Kidney (tissue), 14 donors: ENCODE measurements around the gene MBNL1. TPM values are rescaled to one million over a fixed set of nuclear protein-coding genes. Genes with fewer than 3 reads are reported as not detected.

Source experiments
- DNase-seq, 5 donors: peaks; one replicate each; pipeline ENCODE4 v3.0.0-alpha.2; 2013 to 2020
- FAIRE-seq: peaks from 2 replicates; lab custom pipeline; 2012; peaks lifted over from hg19 to GRCh38; lab: Jason Lieb, UNC
- H3K27ac ChIP-seq, 2 donors: one replicate each; pipeline ENCODE4 v1.7.0; 2013; ENCODE audit warnings: low read depth in 2 of 2, low read length in 2 of 2, inconsistent platforms in 1 of 2
- H3K27me3 ChIP-seq: one replicate; pipeline ENCODE4 v1.7.1; 2013; ENCODE audit warnings: low read length, inconsistent platforms; ENCODE audit not compliant: control insufficient read depth, insufficient read depth
- H3K36me3 ChIP-seq, 3 donors: one replicate each; pipeline versions ENCODE4 v1.7.0 to v1.7.1; 2013; ENCODE audit warnings: low read length in 3 of 3, control low read depth in 1 of 3, inconsistent platforms in 1 of 3; ENCODE audit not compliant: insufficient read depth in 3 of 3, control insufficient read depth in 2 of 3
- H3K4me1 ChIP-seq, 3 donors: one replicate each; pipeline versions ENCODE4 v1.7.0 to v1.7.1; 2013; ENCODE audit warnings: low read length in 3 of 3, inconsistent platforms in 1 of 3, low read depth in 1 of 3; ENCODE audit not compliant: control insufficient read depth in 2 of 3, insufficient read depth in 2 of 3
- H3K4me3 ChIP-seq, 3 donors: one replicate each; pipeline versions ENCODE4 v1.7.0 to v1.8.1; 2013; ENCODE audit warnings: low read length in 3 of 3, control low read depth in 1 of 3, inconsistent platforms in 1 of 3
- H3K9ac ChIP-seq, 3 donors: one replicate each; pipeline versions ENCODE4 v1.7.0 to v1.7.1; 2013; ENCODE audit warnings: low read length in 3 of 3, control low read depth in 1 of 3, inconsistent platforms in 1 of 3
- H3K9me3 ChIP-seq, 3 donors: one replicate each; pipeline versions ENCODE4 v1.7.0 to v1.7.1; 2013; ENCODE audit warnings: low read length in 3 of 3, control low read depth in 1 of 3, inconsistent platforms in 1 of 3; ENCODE audit not compliant: control insufficient read depth in 2 of 3, insufficient read depth in 1 of 3
- intact Hi-C: fragments of 100-400 bp; cut with DNase I; formaldehyde crosslinking; loops from one replicate; pipeline ENCODE4 v1.11.1; 2022
- polyA plus RNA-seq: library from polyadenylated mRNA; stranded (reverse); fragments of 350-450 nt; fragmentation: Illumina TruSeq; extraction: RNeasy Lipid Tissue Mini Kit (QIAGEN cat#74804); gene quantifications from one replicate; pipeline ENCODE4 v1.2.3, GENCODE V29; 2014; ENCODE audit warnings: low read depth, low replicate concordance; ENCODE audit not compliant: insufficient read depth
- total RNA-seq: library from RNA; stranded (reverse); fragmentation: NEBNext Ultra II Directional; extraction: Animal tissue kit (Norgen Biotek cat#: 25700); gene quantifications from one replicate; pipeline ENCODE4 v1.2.1, GENCODE V29; 2021
- TF ChIP-seq, protein P1 (sequence below): IDR thresholded peaks from 3 replicates; pipeline ENCODE4 v1.5.1; 2012; ENCODE audit warnings: mild to moderate bottlenecking, moderate library complexity, borderline replicate concordance; ENCODE audit not compliant: insufficient read depth; ENCODE audit errors: extremely low read depth
- donor health status: control.
- donor health status: control.
- donor health status: control.
- donor health status: control.
- donor health status: control.
- donor health status: DM: yes; HTN: yes; CAD: no.
- donor health status: Normal renal cell carcinoma (clear cell type).

The MBNL1 gene
- total and polyA plus RNA-seq, 2 donors from 2014 or later, result 22.0 to 167 TPM

DNA sequence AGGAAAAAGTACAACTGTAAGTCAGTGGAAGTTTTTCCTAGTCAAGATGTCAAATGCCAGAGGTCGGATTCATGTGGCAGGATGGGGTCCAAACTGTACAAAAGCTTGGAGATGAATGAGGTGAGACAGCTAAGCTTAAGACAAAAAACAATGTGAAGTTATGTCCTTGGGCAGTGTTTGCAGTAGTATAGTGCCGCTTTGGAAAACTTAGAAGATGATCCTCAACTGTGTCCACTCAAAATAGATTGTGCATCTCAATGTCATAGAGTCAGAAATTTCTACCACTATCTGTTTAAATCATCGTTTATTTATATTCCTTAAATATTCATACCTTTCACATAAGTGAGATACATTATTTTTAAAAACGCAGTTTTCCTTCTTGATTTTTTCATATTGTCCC, 77.3 kb downstream of the MBNL1 start:
- Histone ChIP-seq H3K9ac (no peak overlapping the region), H3K27ac (no peak overlapping the region), H3K4me1 (peaks cover 0 to 6% (median 0%) of the 10 kb centered on the region in 3 donors), H3K36me3 (peaks cover 0 to 3% (median 0%) of the 10 kb centered on the region in 3 donors), H3K9me3 (no peaks in the 10 kb centered on the region), H3K4me3 (no peak overlapping the region), H3K27me3 (no peaks in the 10 kb centered on the region)
- FAIRE-seq (no peak), DNase-seq (no peak)
- TF ChIP-seq, protein P1, sequence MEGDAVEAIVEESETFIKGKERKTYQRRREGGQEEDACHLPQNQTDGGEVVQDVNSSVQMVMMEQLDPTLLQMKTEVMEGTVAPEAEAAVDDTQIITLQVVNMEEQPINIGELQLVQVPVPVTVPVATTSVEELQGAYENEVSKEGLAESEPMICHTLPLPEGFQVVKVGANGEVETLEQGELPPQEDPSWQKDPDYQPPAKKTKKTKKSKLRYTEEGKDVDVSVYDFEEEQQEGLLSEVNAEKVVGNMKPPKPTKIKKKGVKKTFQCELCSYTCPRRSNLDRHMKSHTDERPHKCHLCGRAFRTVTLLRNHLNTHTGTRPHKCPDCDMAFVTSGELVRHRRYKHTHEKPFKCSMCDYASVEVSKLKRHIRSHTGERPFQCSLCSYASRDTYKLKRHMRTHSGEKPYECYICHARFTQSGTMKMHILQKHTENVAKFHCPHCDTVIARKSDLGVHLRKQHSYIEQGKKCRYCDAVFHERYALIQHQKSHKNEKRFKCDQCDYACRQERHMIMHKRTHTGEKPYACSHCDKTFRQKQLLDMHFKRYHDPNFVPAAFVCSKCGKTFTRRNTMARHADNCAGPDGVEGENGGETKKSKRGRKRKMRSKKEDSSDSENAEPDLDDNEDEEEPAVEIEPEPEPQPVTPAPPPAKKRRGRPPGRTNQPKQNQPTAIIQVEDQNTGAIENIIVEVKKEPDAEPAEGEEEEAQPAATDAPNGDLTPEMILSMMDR, result no peak
- intact Hi-C loops, result no loop called here

DNA sequence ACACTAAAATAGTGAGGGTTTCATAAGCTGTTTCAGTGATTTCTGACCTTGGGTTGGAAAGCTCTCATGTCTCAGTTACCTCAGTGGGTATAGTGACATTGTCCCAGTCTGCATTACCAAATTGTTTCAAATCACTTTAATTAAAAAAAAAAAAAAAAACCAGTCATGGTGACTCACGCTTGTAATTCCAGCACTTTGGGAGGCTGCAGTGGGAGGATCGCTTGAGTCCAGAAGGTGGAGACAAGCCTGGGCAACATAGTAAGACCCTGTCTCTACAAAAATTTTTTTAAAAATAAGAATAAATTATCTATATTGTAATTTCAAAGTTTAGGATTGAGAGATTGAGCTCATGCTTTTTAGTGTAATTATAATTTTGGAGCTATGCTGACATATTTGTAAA, 78.0 kb downstream of the MBNL1 start:
- TF ChIP-seq, protein P1, result no peak
- Histone ChIP-seq H3K27ac (no peak overlapping the region), H3K9me3 (no peaks in the 10 kb centered on the region), H3K27me3 (no peaks in the 10 kb centered on the region), H3K4me1 (peaks cover 0 to 6% (median 0%) of the 10 kb centered on the region in 3 donors), H3K9ac (no peak overlapping the region), H3K4me3 (no peak overlapping the region), H3K36me3 (peaks cover 0 to 3% (median 0%) of the 10 kb centered on the region in 3 donors)
- intact Hi-C loops, result no loop called here
- DNase-seq (no peak), FAIRE-seq (no peak)

DNA sequence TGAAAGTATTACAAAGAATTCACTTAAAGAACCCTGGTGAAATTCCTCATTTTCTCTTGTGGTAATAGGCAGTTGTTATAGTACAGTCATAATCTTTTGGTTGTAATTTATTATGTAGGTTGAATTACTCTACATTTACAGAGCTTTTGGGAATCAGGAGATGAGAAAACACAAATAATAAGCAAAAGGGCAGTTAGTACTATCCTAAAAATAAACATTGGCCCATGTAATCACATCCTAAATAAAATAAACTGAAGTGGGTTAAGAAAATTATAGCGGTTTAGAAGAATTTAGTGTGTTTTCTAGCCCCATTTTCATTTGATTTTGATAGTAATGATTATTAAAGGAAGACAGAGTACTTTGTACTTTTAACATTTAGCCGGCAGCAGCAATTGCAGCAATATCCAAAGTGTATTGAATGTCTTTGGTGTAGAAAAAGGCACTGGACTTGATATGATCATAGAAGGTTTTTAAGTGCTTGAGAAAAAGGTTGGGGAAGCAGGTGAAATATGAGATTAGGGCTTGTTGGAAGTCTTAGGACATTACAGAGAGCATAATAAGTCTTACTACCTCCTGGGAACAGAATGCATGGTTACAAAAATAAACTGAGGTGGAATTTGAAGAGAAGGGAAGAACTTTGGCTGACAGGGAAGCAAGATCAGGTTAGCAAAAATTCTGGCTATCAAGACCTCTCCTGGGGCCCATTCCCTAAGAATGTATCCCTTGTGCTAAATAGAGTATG, 79.9 kb downstream of the MBNL1 start:
- intact Hi-C loops, result no loop called here
- Histone ChIP-seq H3K27ac (no peak overlapping the region), H3K36me3 (no peaks in the 10 kb centered on the region), H3K27me3 (no peaks in the 10 kb centered on the region), H3K4me1 (peaks cover 0 to 11% (median 0%) of the 10 kb centered on the region in 3 donors), H3K9me3 (no peaks in the 10 kb centered on the region), H3K9ac (no peak overlapping the region), H3K4me3 (no peak overlapping the region)
- TF ChIP-seq, protein P1, result no peak
- DNase-seq (no peak), FAIRE-seq (no peak)
